ENCODE measurements around the gene LAX1.
"Not testable (repeated sequence)": the region's sequence is repeated elsewhere in the genome, so short reads cannot be mapped to it uniquely, and the experiment has no call there.

Gene LAX1, protein sequence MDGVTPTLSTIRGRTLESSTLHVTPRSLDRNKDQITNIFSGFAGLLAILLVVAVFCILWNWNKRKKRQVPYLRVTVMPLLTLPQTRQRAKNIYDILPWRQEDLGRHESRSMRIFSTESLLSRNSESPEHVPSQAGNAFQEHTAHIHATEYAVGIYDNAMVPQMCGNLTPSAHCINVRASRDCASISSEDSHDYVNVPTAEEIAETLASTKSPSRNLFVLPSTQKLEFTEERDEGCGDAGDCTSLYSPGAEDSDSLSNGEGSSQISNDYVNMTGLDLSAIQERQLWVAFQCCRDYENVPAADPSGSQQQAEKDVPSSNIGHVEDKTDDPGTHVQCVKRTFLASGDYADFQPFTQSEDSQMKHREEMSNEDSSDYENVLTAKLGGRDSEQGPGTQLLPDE

DNA sequence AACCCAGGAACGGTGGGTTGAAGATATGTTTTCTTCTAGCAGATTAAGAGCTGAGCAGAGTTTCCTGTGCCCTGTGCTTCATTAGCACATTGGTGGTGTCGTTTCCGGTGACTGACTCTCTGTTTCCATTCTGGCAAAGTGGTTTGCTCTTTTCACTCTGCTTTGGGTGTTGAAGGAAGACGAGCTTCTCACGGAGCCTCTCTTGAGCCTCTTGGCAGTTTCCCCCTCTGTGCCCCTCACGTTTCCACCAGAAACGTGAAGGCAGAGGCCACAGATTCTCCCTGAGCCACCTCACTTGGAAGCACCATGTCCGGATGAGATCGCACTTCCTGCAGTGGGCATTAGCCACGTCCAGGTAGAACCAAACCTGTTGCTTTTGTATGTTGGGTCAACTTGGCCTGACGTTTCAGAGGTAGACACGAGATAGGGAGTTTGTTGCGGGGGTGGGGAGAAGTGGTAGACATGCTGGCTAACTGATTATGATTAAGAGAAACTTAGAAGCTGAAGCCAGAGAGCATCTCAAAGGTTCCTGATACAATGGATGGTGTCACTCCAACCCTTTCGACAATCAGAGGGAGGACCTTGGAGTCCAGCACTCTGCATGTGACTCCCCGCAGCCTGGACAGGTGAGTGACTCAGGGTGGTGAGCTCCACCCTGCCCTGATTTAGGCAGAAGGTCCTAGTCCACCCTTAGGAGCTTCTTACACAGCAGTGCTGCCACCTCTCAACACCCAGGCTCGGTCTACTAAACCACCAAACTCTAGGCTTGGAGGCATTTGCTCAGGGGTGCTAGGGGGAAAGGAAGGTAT is at the start of gene LAX1:
Gene LAX1, plus strand, starts transcription at position 155 of the 809 bp plus-strand sequence. Its CDS starts 383 bp downstream, at position 538.
- DNase-seq, result no peak

DNA sequence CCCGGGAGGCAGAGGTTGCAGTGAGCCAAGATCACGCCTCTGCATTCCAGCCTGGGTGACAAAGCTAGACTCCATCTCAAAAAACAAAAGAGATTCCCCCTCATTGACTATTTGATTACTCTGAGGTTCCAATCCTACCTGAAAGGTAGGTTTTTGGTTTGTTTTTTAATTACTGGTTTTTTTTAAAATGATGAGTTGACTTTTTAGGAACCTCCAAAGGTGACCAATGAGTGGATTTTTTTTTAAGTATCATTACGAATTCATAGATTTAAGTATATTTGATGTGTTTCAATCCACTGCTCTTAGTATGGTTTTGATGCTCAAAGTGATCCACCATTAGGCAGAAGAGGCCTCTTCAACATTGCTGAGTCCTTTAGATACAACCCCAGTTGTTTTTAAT is 47.9 kb upstream of the LAX1 start:
- DNase-seq, result no peak

DNA sequence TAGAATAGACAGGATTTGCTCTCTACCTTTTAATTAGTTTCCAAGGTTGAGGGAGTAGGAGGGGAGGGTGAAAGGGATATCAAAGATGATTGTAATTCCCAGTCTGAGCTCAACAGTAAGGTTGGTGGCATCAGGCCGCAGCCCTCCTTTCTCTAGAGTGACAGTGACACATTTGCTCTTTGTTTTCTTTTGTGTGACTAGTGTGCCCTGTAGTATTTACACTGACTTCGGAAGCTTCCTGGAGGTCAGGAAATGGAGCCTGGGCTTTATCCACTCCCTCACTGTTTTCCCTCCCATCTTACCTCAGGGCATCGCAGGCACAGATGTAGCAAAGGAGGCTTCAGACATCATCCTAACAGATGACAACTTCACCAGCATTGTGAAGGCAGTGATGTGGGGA is 44.7 kb upstream of the LAX1 start:
- DNase-seq, result no peak

DNA sequence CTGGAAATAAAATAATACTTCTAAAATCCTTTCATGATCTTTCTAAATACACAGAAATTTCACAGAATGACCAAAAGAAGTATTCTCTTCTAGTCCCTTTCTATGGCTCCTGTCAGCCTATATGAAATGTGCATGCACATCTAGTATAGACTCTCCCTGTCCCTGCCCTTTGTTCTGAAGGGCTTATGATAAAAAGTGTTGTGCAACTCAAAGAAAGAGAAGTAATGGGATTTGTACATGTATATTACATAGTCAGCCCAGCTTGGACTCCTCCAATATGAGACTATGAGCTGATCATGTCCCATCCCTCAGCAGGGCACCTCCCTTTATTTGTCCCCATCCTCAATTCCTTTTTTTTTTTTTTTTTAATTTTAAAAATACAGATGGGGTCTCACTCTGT is 42.1 kb upstream of the LAX1 start:
- DNase-seq, result no peak

DNA sequence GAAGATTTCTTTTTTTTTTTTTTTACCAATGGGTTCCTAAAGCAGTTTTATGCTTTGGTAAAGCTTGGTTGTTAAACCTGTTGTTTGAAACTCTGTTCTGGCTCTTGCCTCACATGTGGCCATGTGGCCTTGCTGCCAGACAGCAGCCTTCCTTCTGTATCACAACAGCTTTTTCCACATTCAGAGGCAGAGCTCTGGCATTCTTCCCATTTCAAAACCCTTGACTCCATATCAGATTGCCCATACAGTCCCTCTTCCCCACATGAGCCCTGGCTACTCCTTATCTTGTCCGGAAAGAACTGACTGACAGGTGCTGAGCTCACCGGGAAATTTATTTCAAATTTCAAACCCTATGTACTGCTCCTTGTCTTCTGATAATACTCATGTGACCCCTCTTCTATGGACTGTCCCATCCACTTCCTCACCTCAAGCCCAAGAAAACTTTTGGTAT is 38.5 kb upstream of the LAX1 start:
- no peak for DNase-seq

DNA sequence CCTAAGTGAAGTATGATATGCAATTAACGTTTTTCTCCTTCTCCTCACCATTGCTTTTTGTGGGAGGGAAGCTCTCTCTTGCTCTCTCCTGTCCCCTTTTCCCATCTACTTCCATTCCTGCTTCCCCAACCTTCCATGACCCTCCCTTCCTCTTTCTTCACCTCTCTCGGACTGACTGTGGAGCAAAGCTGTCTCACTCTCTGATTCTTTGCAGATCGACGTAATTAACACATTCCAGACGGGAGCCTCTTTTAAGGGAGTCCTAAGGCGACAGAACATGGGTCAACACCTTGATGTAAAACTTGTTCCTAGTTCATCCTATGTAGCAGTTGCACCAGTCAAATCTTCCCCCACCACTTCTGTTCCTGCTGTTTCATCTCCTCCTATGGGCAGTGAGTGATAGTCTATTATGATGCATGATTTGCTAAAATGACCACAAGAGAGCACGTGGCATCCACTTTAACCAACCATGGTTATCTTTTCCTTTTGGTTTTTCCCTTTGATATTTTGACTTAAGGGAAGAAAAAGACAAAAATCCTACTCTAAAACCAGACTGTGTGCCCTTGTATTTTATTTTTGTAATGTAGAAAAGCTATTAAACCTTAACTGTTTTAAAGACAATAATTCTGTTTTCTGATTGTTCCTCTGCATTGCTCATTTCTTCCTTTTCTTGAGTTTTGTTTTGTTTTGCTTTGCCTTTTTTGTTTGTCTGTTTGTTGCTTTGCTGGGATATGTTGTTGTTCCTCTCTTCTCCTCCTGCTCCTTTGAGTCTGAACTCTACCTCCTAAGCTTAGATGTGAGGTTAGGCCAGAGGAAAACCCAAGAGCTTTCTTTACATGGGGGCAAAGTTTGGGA is 31.7 kb upstream of the LAX1 start:
- DNase-seq, result no peak

DNA sequence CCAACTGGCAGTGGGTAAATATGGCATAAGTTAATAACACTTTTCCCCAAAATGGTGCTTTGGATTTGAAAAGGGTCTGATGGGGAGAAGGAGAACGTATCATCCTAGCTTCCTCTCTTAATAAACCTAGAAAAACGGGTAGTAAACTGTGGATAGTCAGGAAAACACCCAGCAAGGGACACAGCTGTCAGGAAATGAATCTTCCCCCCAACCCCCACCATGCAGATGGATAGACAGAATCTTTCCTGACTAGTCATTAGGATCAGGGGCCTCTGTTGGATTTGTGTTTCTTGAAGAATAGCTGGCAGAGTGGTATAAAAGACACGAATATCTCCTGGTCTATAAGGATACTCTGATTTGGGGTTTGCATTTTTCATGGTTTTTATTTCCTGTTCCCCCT is 22.5 kb upstream of the LAX1 start:
- no peak for DNase-seq

DNA sequence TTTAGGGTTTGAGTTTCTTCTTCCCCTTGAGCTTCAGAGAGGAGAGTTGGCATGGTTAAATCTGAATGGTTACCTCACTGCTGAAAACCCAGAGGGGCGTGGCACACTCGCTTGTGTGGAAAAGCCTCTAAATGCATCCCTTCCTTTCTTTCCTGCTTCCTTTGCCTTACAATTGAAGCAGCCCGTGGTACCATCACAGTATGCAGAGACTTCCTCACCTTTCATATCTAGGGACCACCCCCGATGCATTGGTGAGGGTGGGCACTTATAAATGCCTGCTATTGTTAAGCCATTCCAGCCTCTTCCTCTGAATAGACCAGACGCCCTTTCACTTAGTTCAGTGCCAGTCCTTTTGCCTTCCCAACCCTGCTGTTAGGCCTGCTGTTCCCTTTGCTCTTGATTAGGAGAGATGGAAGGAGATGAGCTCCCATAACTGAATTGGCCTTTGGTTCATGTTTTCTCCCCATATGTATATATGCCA is 21.9 kb upstream of the LAX1 start:
- DNase-seq, result no peak

DNA sequence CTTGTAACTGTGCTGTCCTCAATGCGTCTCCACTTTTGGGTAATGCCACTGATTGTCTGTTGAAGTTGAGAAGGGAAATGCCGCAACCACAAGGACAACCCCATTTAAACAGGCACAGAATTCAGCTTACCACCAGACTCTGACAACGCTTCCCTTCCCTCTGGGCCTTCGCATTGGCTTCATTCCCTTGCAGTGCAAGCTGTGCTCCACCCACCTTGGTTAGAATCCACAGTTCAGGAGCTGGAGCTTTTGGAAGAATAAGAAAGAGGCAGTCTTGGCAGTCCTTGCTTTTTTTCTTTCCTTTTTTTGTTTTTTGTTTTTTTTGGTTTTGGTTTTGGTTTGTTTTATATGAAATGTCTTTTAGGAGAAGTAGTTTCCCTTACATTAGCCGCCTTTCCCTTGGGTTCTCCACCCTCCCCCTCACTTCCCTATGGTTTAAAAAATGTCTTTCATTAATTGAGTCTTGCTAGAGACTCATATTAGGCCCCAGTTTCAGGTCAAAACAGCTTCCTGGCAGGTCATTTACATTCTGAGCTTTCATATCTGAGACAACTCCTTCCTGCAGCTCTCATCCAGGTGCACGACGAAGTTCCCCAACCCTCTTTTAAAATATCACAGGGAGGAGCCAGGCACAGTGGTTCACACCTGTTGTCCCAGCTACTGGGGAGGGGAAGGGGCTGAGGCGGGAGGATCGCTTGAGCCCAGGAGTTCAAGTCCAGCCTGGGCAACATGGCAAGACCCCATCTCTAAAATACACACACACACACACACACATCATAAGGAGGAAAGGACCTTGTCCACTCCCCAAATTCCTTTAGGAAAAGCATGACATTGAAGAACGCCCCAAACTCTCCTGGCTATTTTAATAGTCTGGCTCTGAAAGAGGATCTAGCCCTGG is 20.7 kb upstream of the LAX1 start:
- no peak for DNase-seq

DNA sequence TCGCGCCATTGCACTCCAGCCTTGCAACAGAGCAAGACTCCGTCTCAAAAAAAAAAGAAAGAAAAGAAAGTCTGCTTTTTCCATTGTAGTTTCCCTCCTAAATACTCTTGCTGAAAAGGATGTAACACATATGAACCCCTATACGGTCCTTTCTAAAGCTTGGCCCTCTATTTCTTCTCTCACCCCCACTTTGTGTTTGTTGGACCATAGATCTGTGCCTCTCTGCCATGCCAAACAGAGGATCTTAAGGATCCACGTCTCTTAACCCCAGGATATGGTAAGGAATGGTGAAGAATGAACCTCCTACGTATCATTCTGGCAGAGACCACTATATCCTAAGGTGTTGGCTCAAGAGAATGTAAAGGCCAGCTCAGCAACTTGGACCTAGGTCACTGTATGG is 18.7 kb upstream of the LAX1 start:
- no peak for DNase-seq

DNA sequence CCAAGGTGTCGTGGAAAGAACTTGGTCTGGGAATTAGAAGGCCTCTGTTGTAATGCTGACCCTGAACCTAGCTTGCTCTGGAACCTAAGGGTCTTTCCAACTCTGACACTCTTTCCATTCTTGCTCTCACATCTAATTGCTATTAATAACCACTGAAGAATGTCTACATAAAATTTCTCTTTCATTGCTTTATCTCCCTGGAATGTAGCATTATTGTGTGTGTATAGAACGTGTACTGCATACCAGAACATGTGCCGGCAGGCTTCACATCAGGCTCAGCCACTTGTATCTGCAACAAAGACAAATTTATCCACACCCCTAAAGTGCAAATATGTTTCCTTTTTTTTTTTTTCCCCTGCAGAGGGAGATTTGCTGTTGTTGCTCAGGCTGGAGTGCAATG is 13.9 kb upstream of the LAX1 start:
- no peak for DNase-seq

DNA sequence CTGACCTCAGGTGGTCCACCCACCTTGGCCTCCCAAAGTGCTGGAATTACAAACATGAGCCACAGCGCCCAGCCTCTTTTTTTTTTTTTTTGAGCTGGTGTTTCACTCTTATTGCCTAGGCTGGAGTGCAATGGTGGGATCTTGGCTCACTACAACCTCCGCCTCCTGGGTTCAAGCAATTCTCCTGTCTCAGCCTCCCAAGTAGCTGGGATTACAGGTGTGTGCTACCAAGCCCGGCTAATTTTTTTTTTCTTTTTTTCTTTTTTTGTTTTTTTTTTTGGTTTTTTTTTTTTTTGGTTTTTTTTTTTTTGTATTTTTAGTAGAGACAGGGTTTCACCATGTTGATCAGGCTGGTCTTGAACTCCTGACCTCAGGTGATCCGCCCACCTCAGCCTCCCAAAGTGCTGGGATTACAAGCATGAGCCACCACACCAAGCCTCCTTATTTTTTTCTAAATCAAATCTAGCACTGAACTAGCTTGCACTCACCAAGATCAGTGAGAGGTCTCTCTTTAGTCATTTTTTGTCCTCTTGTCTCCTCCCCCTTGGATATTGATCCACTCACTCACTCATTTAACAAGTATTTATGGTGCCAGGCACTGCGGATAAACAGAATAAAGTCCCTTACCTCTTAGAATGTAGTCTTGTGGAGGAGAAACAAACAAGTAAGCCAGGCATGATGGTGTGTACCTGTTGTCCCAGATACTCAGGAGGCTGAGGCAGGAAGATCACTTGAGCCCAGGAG is 13.2 kb upstream of the LAX1 start:
- not testable (repeated sequence) for DNase-seq

DNA sequence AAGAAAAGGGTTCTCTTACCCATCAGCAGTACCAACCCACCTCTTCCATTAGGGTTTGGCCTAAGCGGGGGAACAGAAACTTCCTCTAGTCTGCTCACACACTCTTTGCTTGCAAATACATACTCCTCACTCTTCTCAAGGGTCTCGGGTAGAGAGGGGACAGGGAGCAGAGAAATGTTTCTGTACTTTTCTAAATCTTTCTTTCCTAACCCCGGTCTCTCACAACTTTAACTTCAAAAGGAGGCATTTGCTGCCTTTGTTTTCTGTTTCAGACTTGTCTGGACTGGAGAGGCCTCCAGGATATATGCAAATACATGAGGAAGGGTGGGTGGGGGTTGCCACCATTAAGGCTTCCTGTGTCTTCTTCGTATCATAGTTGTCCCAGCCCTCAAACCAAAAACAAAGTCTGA is 10.5 kb upstream of the LAX1 start:
- no peak for DNase-seq

DNA sequence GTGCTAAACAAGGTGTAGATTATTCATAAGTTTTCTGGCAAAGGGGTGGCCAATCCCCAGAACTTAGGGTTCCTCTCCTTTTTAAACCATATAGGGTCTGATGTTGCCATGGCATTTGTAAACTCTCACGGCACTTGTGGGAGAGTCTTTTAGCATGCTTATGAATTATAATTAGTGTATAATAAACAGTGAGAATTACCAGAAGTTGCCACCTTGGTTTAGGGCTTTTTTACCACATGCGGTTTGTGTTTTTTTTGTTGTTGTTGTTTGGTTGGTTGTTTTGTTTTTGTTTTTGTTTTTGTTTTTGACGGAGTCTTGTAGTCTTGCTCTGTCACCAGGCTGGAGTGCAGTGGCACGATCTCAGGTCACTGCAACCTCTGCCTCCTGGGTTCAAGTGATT is 8.9 kb upstream of the LAX1 start:
- DNase-seq, result no peak

DNA sequence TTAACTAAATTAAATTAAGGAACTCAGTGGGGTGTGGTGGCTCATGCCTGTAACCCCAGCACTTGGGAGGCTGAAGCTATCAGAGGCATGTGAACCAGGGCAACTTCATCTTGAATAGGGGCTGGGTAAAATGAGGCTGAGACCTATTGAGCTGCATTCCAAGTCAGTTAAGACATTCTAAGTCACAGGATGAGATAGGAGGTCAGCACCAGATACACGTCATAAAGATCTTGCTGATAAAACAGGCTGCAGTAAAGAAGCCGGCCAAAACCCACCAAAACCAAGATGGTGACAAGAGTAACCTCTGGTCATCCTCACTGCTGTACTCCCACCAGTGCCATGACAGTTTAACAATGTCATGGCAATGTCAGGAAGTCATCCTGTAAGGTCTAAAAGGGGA is 6.2 kb upstream of the LAX1 start:
- not testable (repeated sequence) for DNase-seq

DNA sequence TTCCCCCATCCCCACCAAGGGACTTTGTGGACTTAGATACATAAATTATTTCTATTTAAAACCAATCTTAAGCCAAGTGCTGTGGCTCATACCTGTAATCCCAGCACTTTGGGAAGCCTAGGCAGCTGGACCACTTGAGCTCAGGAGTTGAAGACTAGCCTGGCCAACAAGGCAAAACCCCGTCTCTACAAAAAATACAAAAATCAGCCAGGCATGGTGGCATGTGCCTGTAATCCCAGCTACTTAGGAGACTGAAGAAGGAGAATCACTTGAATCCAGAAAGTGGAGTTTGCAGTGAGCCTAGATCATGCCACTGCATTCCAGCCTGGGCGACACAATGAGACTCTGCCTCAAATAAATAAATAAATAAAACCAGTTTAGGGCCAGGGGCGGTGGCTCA is 4.5 kb upstream of the LAX1 start:
- DNase-seq, result no peak

DNA sequence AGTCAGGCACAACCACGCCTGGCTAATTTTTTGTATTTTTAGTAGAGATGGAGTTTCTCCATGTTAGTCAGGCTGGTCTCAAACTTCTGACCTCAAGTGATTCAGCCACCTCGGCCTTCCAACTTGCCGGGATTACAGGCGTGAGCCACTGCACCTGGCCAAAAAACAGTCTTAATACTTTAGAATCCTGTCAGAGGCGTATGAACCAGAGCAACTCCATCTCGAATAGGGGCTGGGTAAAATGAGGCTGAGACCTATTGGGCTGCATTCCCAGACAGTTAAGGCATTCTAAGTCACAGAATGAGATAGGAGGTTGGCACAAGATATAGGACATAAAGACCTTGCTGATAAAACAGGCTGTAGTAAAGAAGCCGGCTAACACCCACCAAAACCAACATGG is 3.0 kb upstream of the LAX1 start:
- not testable (repeated sequence) for DNase-seq

DNA sequence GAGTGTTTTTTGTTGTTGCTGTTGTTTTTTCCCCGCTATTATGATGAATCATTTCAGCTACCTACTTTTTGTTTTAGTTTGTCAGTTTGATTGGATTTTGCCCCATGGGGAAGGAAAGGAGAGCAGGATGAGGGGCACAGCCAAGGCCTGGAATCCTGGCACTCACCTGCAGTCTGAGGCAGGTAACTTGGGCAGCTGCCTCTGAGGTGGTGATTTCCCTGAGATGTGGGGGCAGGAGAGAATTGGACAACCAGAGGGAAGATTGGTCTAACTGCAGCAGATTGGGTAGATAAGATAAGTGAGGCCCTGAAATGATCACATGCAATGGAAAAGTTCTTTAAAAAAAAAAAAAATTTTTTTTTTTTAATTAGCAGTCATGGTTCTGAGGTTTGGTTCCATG is 1.5 kb upstream of the LAX1 start:
- no peak for DNase-seq

DNA sequence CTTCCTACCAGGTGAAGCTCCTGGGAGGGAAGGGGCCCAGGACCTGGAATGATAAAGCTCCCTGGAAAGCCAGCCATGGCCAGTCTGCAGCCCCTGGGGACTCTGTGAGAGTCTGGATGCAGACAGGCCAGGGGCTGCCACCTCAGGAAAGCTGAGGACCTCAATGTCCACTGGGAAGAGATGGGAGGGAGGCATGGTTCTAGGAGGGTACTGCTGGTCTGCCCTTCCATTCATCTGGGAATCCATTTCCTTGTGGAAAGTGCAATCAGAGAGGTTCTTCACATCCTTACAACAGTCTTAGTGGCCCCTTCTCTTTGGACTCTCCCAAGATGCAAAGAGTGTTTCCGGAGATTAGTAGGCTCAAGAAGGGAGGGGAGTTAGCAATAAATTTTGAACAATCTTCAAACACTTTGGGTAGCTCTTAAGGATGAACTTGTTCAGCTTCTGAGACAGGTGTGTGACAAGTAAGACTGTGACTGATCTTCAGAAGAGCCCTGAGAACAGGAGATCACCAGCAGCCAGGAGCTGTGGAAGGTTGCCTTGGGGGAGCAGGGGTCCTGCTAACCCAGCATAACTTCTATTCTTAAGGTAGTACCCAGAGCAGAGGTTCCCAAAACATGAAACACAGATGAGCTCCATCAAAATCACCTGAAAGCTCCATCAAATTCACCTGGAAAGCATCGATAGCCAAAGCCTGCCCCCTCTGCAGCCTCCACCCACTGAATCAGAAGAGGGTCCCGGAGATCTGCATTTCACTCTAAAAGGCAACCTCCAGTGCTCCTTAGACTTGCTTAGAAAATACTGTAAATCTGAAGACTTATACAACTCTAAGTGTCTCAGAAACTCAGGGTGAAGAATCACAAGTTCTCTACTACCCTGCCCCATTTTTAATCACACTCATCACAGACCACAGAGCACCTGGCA is 616 bp upstream of the LAX1 start:
- no peak for DNase-seq

DNA sequence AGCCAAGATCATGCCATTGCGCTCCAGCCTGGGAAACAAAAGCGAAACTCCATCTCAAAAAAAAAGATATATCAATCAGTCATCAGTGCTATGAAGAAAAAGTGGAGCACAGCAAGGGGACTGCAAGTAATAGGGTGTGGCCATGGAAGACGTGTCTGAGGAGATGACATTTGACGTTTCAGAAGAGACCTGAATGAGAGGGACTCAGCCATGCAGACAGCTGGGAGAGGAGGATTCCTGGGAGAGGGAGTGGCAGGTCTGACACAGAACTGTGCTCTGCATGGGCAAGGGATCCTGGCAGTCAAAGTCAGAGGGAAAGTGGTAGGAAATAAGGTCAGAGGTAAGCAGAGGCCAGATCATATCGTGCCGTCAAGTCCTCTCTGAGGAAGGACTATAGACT is 3.3 kb downstream of the LAX1 start:
- DNase-seq, result no peak
